Measurements from ENCODE around the gene HES2. TPM values are rescaled to one million over a fixed set of nuclear protein-coding genes. Genes with fewer than 3 reads are reported as not detected.

Gene HES2, protein sequence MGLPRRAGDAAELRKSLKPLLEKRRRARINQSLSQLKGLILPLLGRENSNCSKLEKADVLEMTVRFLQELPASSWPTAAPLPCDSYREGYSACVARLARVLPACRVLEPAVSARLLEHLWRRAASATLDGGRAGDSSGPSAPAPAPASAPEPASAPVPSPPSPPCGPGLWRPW
- under 1 TPM in 1 of 2 donors, not detected in 1; 0.72 TPM for total RNA-seq
- under 1 TPM; 0.19 to 0.38 TPM for polyA plus RNA-seq (ENCODE audit: insufficient read length in 2 of 2)
- long read RNA-seq, donor 1, result 0 reads
- long read RNA-seq, donor 2, result 0 reads
- long read RNA-seq, donor 3, result 0 reads
- long read RNA-seq, donor 4, result 0 reads

DNA sequence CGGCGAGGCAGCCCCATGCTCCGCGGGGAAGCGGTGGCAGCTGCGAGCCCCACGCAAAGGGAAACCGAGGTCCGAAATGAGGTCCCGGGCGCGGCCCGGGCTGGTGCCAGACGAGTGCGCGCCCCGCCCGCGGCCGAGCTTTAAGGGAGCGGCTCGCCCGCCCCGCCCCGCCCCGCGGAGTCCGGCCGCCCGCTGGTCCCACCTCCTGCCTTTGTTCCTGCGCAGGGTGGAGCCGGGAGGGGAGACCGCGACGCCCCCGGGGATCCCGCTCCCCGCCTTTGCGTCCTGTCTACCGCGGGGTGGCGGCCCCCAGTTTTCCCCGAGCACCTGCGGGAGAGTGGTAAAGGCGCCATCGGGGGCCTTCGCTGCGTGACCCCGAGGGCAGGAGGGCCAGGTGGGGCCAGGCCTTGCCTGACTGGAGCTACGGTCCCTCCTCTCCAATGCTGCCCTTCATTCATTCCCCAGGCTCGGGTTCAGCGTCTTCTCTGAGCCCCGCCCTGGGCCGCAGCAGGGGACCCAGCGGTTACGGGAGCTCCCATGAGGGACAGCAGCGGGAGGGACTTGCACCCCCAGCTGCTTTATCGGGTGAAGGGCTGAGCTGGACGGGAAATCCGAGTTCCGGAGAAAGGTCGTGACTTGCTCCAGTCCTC is at the start of gene HES2:
HES2 (minus strand) TSS at position 116 of the 650 bp plus-strand sequence; CDS start at position 17, 99 bp downstream.
- under 1% methylated on average over 62 of the region's 62 CpGs for WGBS (ENCODE audit: insufficient coverage)
- Histone ChIP-seq H3K36me3 (ENCODE audit: control insufficient read depth, insufficient read depth, low read length) (no peaks in the 10 kb centered on the region), H3K4me1 (ENCODE audit: control insufficient read depth, insufficient read depth, low read length) (peaks cover 36% of the 10 kb centered on the region), H3K27me3 (ENCODE audit: control insufficient read depth, insufficient read depth, low read length) (peaks cover 88% of the 10 kb centered on the region), H3K9me3 (ENCODE audit: control insufficient read depth, insufficient read depth, low read length) (no peaks in the 10 kb centered on the region), H3K4me3 (ENCODE audit: low read depth, low read length) (no peak within 1 kb of the TSS), H3K27ac (ENCODE audit: low read depth, low read length) (no peak within 1 kb of the TSS)
- no peak for DNase-seq (ENCODE audit: low read depth in 4 of 6, low spot score in 6 of 6)

GRCh38 chr1:6468729-6469461 is 49.2 kb upstream of the HES2 start:
- H3K36me3 ChIP-seq (ENCODE audit: control insufficient read depth, insufficient read depth, low read length), result peaks cover 99% of the 10 kb centered on the region
- H3K9me3 ChIP-seq (ENCODE audit: control insufficient read depth, insufficient read depth, low read length), result no peaks in the 10 kb centered on the region
- WGBS (ENCODE audit: insufficient coverage), result 92% methylated on average over 5 of the region's 13 CpGs
- H3K4me3 ChIP-seq (ENCODE audit: low read depth, low read length), result no peak overlapping the region
- H3K4me1 ChIP-seq (ENCODE audit: control insufficient read depth, insufficient read depth, low read length), result peaks cover 5% of the 10 kb centered on the region
- peaks cover 3% of the 10 kb centered on the region for H3K27me3 ChIP-seq (ENCODE audit: control insufficient read depth, insufficient read depth, low read length)
- no peak for DNase-seq (ENCODE audit: low read depth in 4 of 6, low spot score in 6 of 6)
- no peak overlapping the region for H3K27ac ChIP-seq (ENCODE audit: low read depth, low read length)

- no peak for DNase-seq (ENCODE audit: low read depth in 4 of 6, low spot score in 6 of 6)
- H3K27me3 ChIP-seq (ENCODE audit: control insufficient read depth, insufficient read depth, low read length), result peaks cover 3% of the 10 kb centered on the region
- WGBS (ENCODE audit: insufficient coverage), result 93% methylated on average over 30 of the region's 30 CpGs
- H3K36me3 ChIP-seq (ENCODE audit: control insufficient read depth, insufficient read depth, low read length), result peaks cover 94% of the 10 kb centered on the region
- no peak overlapping the region for H3K4me3 ChIP-seq (ENCODE audit: low read depth, low read length)
- no peak overlapping the region for H3K27ac ChIP-seq (ENCODE audit: low read depth, low read length)
- no peaks in the 10 kb centered on the region for H3K9me3 ChIP-seq (ENCODE audit: control insufficient read depth, insufficient read depth, low read length)
- peaks cover 5% of the 10 kb centered on the region for H3K4me1 ChIP-seq (ENCODE audit: control insufficient read depth, insufficient read depth, low read length)
These were observed 48.3 kb upstream of the HES2 start for GRCh38 chr1:6467744-6468688.

DNA sequence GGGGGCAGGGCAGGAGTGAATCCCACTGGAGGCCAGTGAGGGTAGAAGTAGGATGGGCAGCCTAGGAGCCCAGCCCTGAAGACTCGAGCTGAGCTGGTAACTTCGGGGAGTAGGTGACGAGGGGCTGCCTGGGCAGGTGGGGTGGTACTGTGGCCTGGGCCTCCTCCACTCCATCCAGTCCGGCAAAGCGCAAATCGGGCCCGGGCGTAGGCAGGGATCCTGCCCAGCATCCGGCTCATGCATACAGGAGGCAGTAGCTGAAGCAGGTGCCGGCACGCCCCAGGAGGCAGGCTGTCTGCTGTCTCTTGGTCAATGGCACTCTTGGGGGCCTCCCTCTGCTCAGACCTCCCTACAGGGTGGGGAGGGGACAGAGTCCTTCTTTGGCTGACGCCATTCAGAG is 47.5 kb upstream of the HES2 start:
- peaks cover 94% of the 10 kb centered on the region for H3K36me3 ChIP-seq (ENCODE audit: control insufficient read depth, insufficient read depth, low read length)
- 94% methylated on average over 11 of the region's 12 CpGs for WGBS (ENCODE audit: insufficient coverage)
- DNase-seq (ENCODE audit: low read depth in 4 of 6, low spot score in 6 of 6), result no peak
- peaks cover 5% of the 10 kb centered on the region for H3K4me1 ChIP-seq (ENCODE audit: control insufficient read depth, insufficient read depth, low read length)
- no peaks in the 10 kb centered on the region for H3K9me3 ChIP-seq (ENCODE audit: control insufficient read depth, insufficient read depth, low read length)
- H3K4me3 ChIP-seq (ENCODE audit: low read depth, low read length), result no peak overlapping the region
- H3K27me3 ChIP-seq (ENCODE audit: control insufficient read depth, insufficient read depth, low read length), result peaks cover 3% of the 10 kb centered on the region
- no peak overlapping the region for H3K27ac ChIP-seq (ENCODE audit: low read depth, low read length)

- no peak overlapping the region for H3K4me3 ChIP-seq (ENCODE audit: low read depth, low read length)
- H3K27me3 ChIP-seq (ENCODE audit: control insufficient read depth, insufficient read depth, low read length), result peaks cover 8% of the 10 kb centered on the region
- no CpG with 5 or more reads among the region's 5 CpGs for WGBS (ENCODE audit: insufficient coverage)
- no peak for DNase-seq (ENCODE audit: low read depth in 4 of 6, low spot score in 6 of 6)
- peaks cover 94% of the 10 kb centered on the region for H3K36me3 ChIP-seq (ENCODE audit: control insufficient read depth, insufficient read depth, low read length)
- H3K4me1 ChIP-seq (ENCODE audit: control insufficient read depth, insufficient read depth, low read length), result peaks cover 5% of the 10 kb centered on the region
- H3K27ac ChIP-seq (ENCODE audit: low read depth, low read length), result no peak overlapping the region
- H3K9me3 ChIP-seq (ENCODE audit: control insufficient read depth, insufficient read depth, low read length), result no peaks in the 10 kb centered on the region
These were observed 47.0 kb upstream of the HES2 start for GRCh38 chr1:6466751-6467150.

- no peaks in the 10 kb centered on the region for H3K9me3 ChIP-seq (ENCODE audit: control insufficient read depth, insufficient read depth, low read length)
- DNase-seq (ENCODE audit: low read depth in 4 of 6, low spot score in 6 of 6), result no peak
- peaks cover 14% of the 10 kb centered on the region for H3K27me3 ChIP-seq (ENCODE audit: control insufficient read depth, insufficient read depth, low read length)
- WGBS (ENCODE audit: insufficient coverage), result 26% methylated on average over 42 of the region's 43 CpGs
- no peak within 1 kb of the TSS for H3K4me3 ChIP-seq (ENCODE audit: low read depth, low read length)
- H3K36me3 ChIP-seq (ENCODE audit: control insufficient read depth, insufficient read depth, low read length), result peaks cover 94% of the 10 kb centered on the region
- H3K4me1 ChIP-seq (ENCODE audit: control insufficient read depth, insufficient read depth, low read length), result peaks cover 8% of the 10 kb centered on the region
- no peak within 1 kb of the TSS for H3K27ac ChIP-seq (ENCODE audit: low read depth, low read length)
These were observed 46.3 kb upstream of the HES2 start, which contains the start of gene TNFRSF25 for GRCh38 chr1:6466023-6466422. Gene TNFRSF25, minus strand, starts transcription at chr1:6466173. Its CDS starts 66 bp downstream, at chr1:6466107.

GRCh38 chr1:6465461-6466005 is 45.8 kb upstream of the HES2 start:
- WGBS (ENCODE audit: insufficient coverage), result 55% methylated on average over 15 of the region's 21 CpGs
- Histone ChIP-seq H3K36me3 (ENCODE audit: control insufficient read depth, insufficient read depth, low read length) (peaks cover 94% of the 10 kb centered on the region), H3K9me3 (ENCODE audit: control insufficient read depth, insufficient read depth, low read length) (no peaks in the 10 kb centered on the region), H3K4me1 (ENCODE audit: control insufficient read depth, insufficient read depth, low read length) (peaks cover 13% of the 10 kb centered on the region), H3K4me3 (ENCODE audit: low read depth, low read length) (no peak overlapping the region), H3K27ac (ENCODE audit: low read depth, low read length) (no peak overlapping the region), H3K27me3 (ENCODE audit: control insufficient read depth, insufficient read depth, low read length) (peaks cover 19% of the 10 kb centered on the region)
- DNase-seq (ENCODE audit: low read depth in 4 of 6, low spot score in 6 of 6), result no peak

GRCh38 chr1:6464915-6465314 is 45.2 kb upstream of the HES2 start:
- Histone ChIP-seq H3K27me3 (ENCODE audit: control insufficient read depth, insufficient read depth, low read length) (peaks cover 26% of the 10 kb centered on the region), H3K36me3 (ENCODE audit: control insufficient read depth, insufficient read depth, low read length) (peaks cover 93% of the 10 kb centered on the region)
- 84% methylated on average over 5 of the region's 5 CpGs for WGBS (ENCODE audit: insufficient coverage)

DNA sequence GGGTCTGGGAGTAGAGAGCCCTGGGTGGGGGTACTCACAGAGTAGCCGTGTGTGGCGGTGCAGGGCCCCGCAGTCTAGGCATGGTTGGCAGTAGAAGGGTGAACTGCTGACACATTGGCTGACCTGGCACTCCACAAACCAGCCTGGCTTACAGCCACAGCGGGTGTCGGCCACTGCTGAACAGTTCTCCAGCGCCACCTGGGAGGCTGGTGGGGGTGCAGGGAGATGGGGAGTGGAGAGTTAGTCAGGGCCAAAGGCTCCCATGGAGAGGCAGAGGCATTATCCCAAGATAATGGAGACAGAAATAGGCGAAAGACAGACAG is 44.8 kb upstream of the HES2 start:
- H3K36me3 ChIP-seq (ENCODE audit: control insufficient read depth, insufficient read depth, low read length), result peaks cover 93% of the 10 kb centered on the region
- H3K4me1 ChIP-seq (ENCODE audit: control insufficient read depth, insufficient read depth, low read length), result peaks cover 22% of the 10 kb centered on the region
- H3K9me3 ChIP-seq (ENCODE audit: control insufficient read depth, insufficient read depth, low read length), result no peaks in the 10 kb centered on the region
- peaks cover 30% of the 10 kb centered on the region for H3K27me3 ChIP-seq (ENCODE audit: control insufficient read depth, insufficient read depth, low read length)
- DNase-seq (ENCODE audit: low read depth in 4 of 6, low spot score in 6 of 6), result no peak
- no peak overlapping the region for H3K27ac ChIP-seq (ENCODE audit: low read depth, low read length)
- H3K4me3 ChIP-seq (ENCODE audit: low read depth, low read length), result no peak overlapping the region
- WGBS (ENCODE audit: insufficient coverage), result 78% methylated on average over 7 of the region's 7 CpGs

More at GRCh38 chr1:6464915-6465314, 45.2 kb upstream of the HES2 start:
- H3K4me1 ChIP-seq (ENCODE audit: control insufficient read depth, insufficient read depth, low read length), result peaks cover 19% of the 10 kb centered on the region
- no peaks in the 10 kb centered on the region for H3K9me3 ChIP-seq (ENCODE audit: control insufficient read depth, insufficient read depth, low read length)
- DNase-seq (ENCODE audit: low read depth in 4 of 6, low spot score in 6 of 6), result no peak
- no peak overlapping the region for H3K4me3 ChIP-seq (ENCODE audit: low read depth, low read length)
- H3K27ac ChIP-seq (ENCODE audit: low read depth, low read length), result no peak overlapping the region

All from spinal cord (tissue), 10 donors.